Effector memory CD4-positive, alpha-beta T cell (primary cell): ENCODE measurements around the gene NR4A2.

Source experiments
- DNase-seq, 3 donors: peaks; one replicate each; pipeline ENCODE4 v3.0.0-alpha.2; 2020
- H3K27ac ChIP-seq: 2 replicates; pipeline ENCODE4 v1.7.0; 2013; ENCODE audit warnings: mild to moderate bottlenecking, low read length, moderate library complexity; ENCODE audit not compliant: insufficient read depth, poor library complexity, severe bottlenecking
- H3K27me3 ChIP-seq: replicated peaks from 2 replicates; pipeline ENCODE4 v1.7.0; 2013; ENCODE audit warnings: mild to moderate bottlenecking, low read length; ENCODE audit not compliant: insufficient read depth, control insufficient read depth, poor library complexity, severe bottlenecking
- H3K36me3 ChIP-seq: 2 replicates; pipeline ENCODE4 v1.7.0; 2013; ENCODE audit warnings: mild to moderate bottlenecking, low read length, moderate library complexity; ENCODE audit not compliant: control insufficient read depth, insufficient read depth
- H3K4me1 ChIP-seq: 2 replicates; pipeline ENCODE4 v1.7.0; 2013; ENCODE audit warnings: low read length, mild to moderate bottlenecking; ENCODE audit not compliant: control insufficient read depth, insufficient read depth, poor library complexity, severe bottlenecking
- H3K4me3 ChIP-seq: 2 replicates; pipeline ENCODE4 v1.7.0; 2013; ENCODE audit warnings: low read length, low read depth, mild to moderate bottlenecking; ENCODE audit not compliant: insufficient read depth, poor library complexity, severe bottlenecking
- H3K9me3 ChIP-seq: 2 replicates; pipeline ENCODE4 v1.7.0; 2013; ENCODE audit warnings: mild to moderate bottlenecking, low read length, moderate library complexity; ENCODE audit not compliant: control insufficient read depth

Gene NR4A2

GRCh38 chr2:156331572-156332283 is 793 bp downstream of the NR4A2 start:
- peaks cover 21% of the 10 kb centered on the region for H3K4me1 ChIP-seq
- H3K27me3 ChIP-seq = no peaks in the 10 kb centered on the region
- DNase-seq = peak in 1 of 3 donors; percentile 33

GRCh38 chr2:156329927-156330726 is 2.4 kb downstream of the NR4A2 start:
- H3K4me1 ChIP-seq = peaks cover 17% of the 10 kb centered on the region
- no peak for DNase-seq
- H3K36me3 ChIP-seq = no peaks in the 10 kb centered on the region
- H3K27ac ChIP-seq = no peak overlapping the region
- H3K27me3 ChIP-seq = no peaks in the 10 kb centered on the region
- H3K4me3 ChIP-seq = no peak overlapping the region
- no peaks in the 10 kb centered on the region for H3K9me3 ChIP-seq

More at GRCh38 chr2:156331572-156332283, 793 bp downstream of the NR4A2 start:
- peak overlapping the region; percentile 98 for H3K27ac ChIP-seq
- peak overlapping the region; percentile 85 for H3K4me3 ChIP-seq
- H3K36me3 ChIP-seq = no peaks in the 10 kb centered on the region
- H3K9me3 ChIP-seq = no peaks in the 10 kb centered on the region

- Histone ChIP-seq H3K27me3 (no peaks in the 10 kb centered on the region), H3K4me3 (no peak overlapping the region), H3K4me1 (peaks cover 11% of the 10 kb centered on the region), H3K9me3 (no peaks in the 10 kb centered on the region), H3K27ac (no peak overlapping the region), H3K36me3 (no peaks in the 10 kb centered on the region)
- no peak for DNase-seq
Observed at GRCh38 chr2:156329031-156329926, 3.2 kb downstream of the NR4A2 start.

- Histone ChIP-seq H3K27me3 (peaks cover 4% of the 10 kb centered on the region), H3K36me3 (no peaks in the 10 kb centered on the region), H3K4me3 (no peak overlapping the region), H3K4me1 (peaks cover 8% of the 10 kb centered on the region), H3K27ac (no peak overlapping the region), H3K9me3 (no peaks in the 10 kb centered on the region)
- no peak for DNase-seq
Observed at GRCh38 chr2:156327835-156328695, 4.5 kb downstream of the NR4A2 start.

DNA sequence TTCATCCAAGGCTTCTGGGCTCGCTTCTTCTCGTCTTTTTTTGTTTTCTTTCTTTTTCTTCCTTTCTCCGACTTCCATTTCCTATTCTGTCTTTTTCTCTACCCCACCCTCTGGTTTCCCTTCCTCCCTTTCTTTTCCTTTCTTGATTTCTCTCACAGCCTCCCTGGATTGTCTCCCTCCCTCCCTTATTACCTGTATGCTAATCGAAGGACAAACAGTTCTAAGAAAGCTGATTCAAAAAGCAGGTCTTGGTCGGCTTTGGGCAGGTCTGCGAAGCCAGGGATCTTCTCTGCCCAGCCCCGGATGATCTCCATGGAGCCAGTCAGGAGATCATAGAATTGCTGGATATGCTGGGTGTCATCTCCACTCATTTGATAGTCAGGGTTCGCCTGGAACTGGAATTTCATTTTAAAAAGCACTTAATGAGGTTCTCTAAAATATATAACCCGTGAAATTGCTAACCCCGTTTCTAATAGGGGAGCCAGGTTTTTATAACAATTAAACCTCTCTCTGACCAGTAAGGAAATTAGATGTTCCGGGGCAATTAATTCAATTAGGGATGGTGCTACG is 5.9 kb downstream of the NR4A2 start:
- DNase-seq = no peak
- Histone ChIP-seq H3K27me3 (peaks cover 16% of the 10 kb centered on the region), H3K9me3 (no peaks in the 10 kb centered on the region), H3K4me1 (peaks cover 16% of the 10 kb centered on the region), H3K4me3 (no peak overlapping the region), H3K27ac (no peak overlapping the region), H3K36me3 (no peaks in the 10 kb centered on the region)

GRCh38 chr2:156325688-156326525 is 6.6 kb downstream of the NR4A2 start:
- peaks cover 23% of the 10 kb centered on the region for H3K27me3 ChIP-seq
- no peaks in the 10 kb centered on the region for H3K36me3 ChIP-seq
- DNase-seq = no peak

DNA sequence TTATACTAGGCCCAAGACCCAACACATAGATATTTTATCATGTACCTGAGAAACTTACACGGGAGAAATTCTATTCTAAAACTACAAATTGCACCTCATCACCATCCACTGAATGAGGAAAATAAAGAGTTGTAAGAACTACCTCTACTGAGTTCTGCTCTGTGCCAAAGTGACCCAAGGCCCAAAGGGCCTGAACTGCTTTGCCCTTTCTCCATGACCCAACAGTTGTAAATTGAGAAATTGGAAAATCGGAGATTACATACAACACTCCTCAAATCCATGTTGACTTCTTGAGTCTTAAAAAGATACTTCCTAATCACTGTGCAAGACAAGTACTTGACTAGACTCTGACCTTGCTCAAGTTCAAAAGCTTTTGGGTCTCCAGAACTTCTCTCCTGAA is 8.8 kb downstream of the NR4A2 start:
- Histone ChIP-seq H3K4me3 (no peak overlapping the region), H3K9me3 (no peaks in the 10 kb centered on the region), H3K27me3 (peaks cover 41% of the 10 kb centered on the region), H3K36me3 (no peaks in the 10 kb centered on the region), H3K4me1 (peaks cover 32% of the 10 kb centered on the region), H3K27ac (no peak overlapping the region)
- no peak for DNase-seq

More at GRCh38 chr2:156325688-156326525, 6.6 kb downstream of the NR4A2 start:
- no peak overlapping the region for H3K27ac ChIP-seq
- no peaks in the 10 kb centered on the region for H3K9me3 ChIP-seq
- no peak overlapping the region for H3K4me3 ChIP-seq
- H3K4me1 ChIP-seq = peaks cover 20% of the 10 kb centered on the region

DNA sequence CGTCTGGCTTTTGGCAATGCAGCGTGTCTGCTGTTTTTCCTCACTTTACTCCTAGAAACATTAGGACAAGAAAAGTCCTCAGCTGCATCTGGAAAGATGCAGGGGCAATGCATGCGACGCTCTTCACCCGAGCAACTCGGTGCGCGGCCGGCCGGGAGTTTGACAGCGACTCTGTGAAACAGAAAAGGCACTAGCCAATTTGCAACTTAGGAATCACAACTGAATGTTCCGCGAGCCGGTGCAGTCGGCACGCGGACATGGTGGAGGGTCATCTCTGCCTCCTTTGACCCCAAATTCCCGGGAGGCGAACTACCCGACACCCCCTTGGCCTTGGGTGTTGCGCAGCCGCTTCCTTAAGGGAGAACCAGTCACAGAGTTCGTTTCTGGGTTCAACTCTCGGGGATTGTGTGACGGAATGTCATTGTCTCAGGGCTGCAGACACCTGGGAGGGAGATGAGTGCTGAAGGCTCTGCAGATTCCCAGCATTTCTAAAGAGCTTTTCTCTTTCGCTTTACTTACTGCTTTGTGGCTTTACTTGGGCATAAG is 9.8 kb downstream of the NR4A2 start:
- Histone ChIP-seq H3K4me1 (peaks cover 32% of the 10 kb centered on the region), H3K27ac (no peak overlapping the region), H3K27me3 (peaks cover 41% of the 10 kb centered on the region), H3K4me3 (no peak overlapping the region), H3K36me3 (no peaks in the 10 kb centered on the region), H3K9me3 (no peaks in the 10 kb centered on the region)
- no peak for DNase-seq
